ENCODE results near the gene AKT3. TPM values are rescaled to one million over a fixed set of nuclear protein-coding genes. Genes with fewer than 3 reads are reported as not detected.

Gene AKT3
- total and polyA plus RNA-seq, 2 of the 8 experiments (the other 6 are each of a cell fraction or from before 2014, with no cell fraction given), result 6.0 to 36.4 TPM

GRCh38 chr1:243501002-243501401 is 349.0 kb downstream of the AKT3 start:
- Histone ChIP-seq H4K20me1 (replicated peaks in 1 of 2; ENCODE audit: control insufficient read depth in 1 of 2, insufficient read depth in 2 of 2, low read length in 2 of 2) (no peaks in the 10 kb centered on the region), H3K79me2 (ENCODE audit: control insufficient read depth in 1 of 2, insufficient read depth in 2 of 2, low read length in 2 of 2) (no peaks in the 10 kb centered on the region), H3K4me3 (ENCODE audit: extremely low read depth in 1 of 4, insufficient read depth in 2 of 4, low read depth in 3 of 4, low read length in 4 of 4) (no peak overlapping the region), H2BK120ac (replicated peaks; ENCODE audit: low read depth, low read length) (no peak overlapping the region), H3K23me2 (ENCODE audit: low read depth, low read length) (no peaks in the 10 kb centered on the region), H3K4me1 (replicated peaks in 1 of 4; ENCODE audit: control insufficient read depth in 3 of 4, insufficient read depth in 4 of 4, low read length in 3 of 4) (peaks cover 0 to 6% (median 5%) of the 10 kb centered on the region in 4 experiments; a peak in 5 of 7 replicates), H4K8ac (ENCODE audit: extremely low read depth, insufficient read depth, low read length) (no peak overlapping the region), H2AFZ (ENCODE audit: low read length) (no peak overlapping the region), H4K5ac (ENCODE audit: insufficient read length, low read depth, low read length) (no peak overlapping the region), H3K27ac (ENCODE audit: low read depth, low read length) (no peak overlapping the region), H2BK20ac (ENCODE audit: low read length) (no peak overlapping the region), H3K56ac (replicated peaks; ENCODE audit: insufficient read length, low read depth, low read length) (no peak overlapping the region), H3K14ac (ENCODE audit: insufficient read length) (no peak overlapping the region), H3K9me3 (ENCODE audit: insufficient read depth in 2 of 2, low read depth in 1 of 2, low read length in 1 of 2) (no peaks in the 10 kb centered on the region), H2AK5ac (ENCODE audit: low read depth, low read length) (no peak overlapping the region), H3K79me1 (ENCODE audit: low read depth, low read length) (no peaks in the 10 kb centered on the region), H2BK5ac (ENCODE audit: low read depth, low read length) (no peak overlapping the region), H3K36me3 (ENCODE audit: control insufficient read depth in 2 of 4, insufficient read depth in 4 of 4, low read length in 3 of 4) (no peaks in the 10 kb centered on the region; a peak in 2 of 8 replicates), H2BK12ac (ENCODE audit: low read depth, low read length) (no peak overlapping the region), H4K91ac (replicated peaks; ENCODE audit: insufficient read length, low read length) (no peak overlapping the region), H3K18ac (ENCODE audit: extremely low read depth, low read length) (no peak overlapping the region), H3K23ac (ENCODE audit: insufficient read length) (no peak overlapping the region), H3K27me3 (replicated peaks in 1 of 4; ENCODE audit: control insufficient read depth in 3 of 4, extremely low read depth in 1 of 4, insufficient read depth in 3 of 4, low read length in 3 of 4) (no peaks in the 10 kb centered on the region), H3K4me2 (ENCODE audit: insufficient read depth in 1 of 2, low read depth in 2 of 2, low read length in 2 of 2) (no peak overlapping the region), H3K9ac (replicated peaks in 1 of 4; ENCODE audit: extremely low read depth in 1 of 4, low read depth in 3 of 4, low read length in 3 of 4) (no peak overlapping the region), H3K4ac (replicated peaks; ENCODE audit: insufficient read length, low read depth, low read length) (no peak overlapping the region), H2BK15ac (ENCODE audit: low read length) (no peak overlapping the region)
- ChIA-PET CTCF (ENCODE audit: partially characterized antibody) (interaction anchor here (1.5 to 2.9 kb wide), 2 partner anchors 10 to 17 kb away, joined by 3 to 7 read pairs; no protein-coding TSS in a partner anchor), POLR2A (ENCODE audit: partially characterized antibody) (no interaction called here)
- WGBS, 2 experiments (ENCODE audit: extremely low coverage in 1 of 2, insufficient coverage in 1 of 2, insufficient read length in 1 of 2, insufficient replicate concordance in 2 of 2, low coverage in 1 of 2, low lambda C conversion rate in 2 of 2, missing lambda C conversion rate in 1 of 2), result 90% methylated on average over 5 of the region's 5 CpGs; no CpG with 5 or more reads in 1 of the 2 experiments
- no peak for DNase-seq (ENCODE audit: low read depth in 1 of 2, low spot score in 2 of 2)
- TF ChIP-seq NANOG (IDR thresholded peaks at IDR 0.05; ENCODE audit: insufficient read depth, low read depth, low read length, poor library complexity, severe bottlenecking), result no peak
- no peak for TF ChIP-seq SP1 (IDR thresholded peaks at IDR 0.05; ENCODE audit: low read depth, low read length)
- no peak for TF ChIP-seq KDM1A (IDR thresholded peaks at IDR 0.05; ENCODE audit: borderline replicate concordance, low read length)
- TF ChIP-seq MAFK (IDR thresholded peaks at IDR 0.05; ENCODE audit: low read depth, low read length), result no peak
- no peak for TF ChIP-seq KDM5A (IDR thresholded peaks at IDR 0.05; ENCODE audit: low read length)
- no peak for TF ChIP-seq RFX5 (IDR thresholded peaks at IDR 0.05; ENCODE audit: borderline replicate concordance, low read depth, low read length)
- no peak for TF ChIP-seq BCL11A (IDR thresholded peaks at IDR 0.05; ENCODE audit: low read depth in 2 of 2, low read length in 2 of 2)
- TF ChIP-seq CHD1 (IDR thresholded peaks at IDR 0.05; ENCODE audit: low read depth, low read length), result no peak
- TF ChIP-seq JUN (IDR thresholded peaks at IDR 0.05; ENCODE audit: low read depth, low read length), result no peak
- no peak for FAIRE-seq

All from H1 (cell line).